ENCODE measurements around the gene ATP7A. TPM values are rescaled to one million over a fixed set of nuclear protein-coding genes. Genes with fewer than 3 reads are reported as not detected.

ATP7A gene
- total RNA-seq, 1 experiment from 2014 or later: 9.4 TPM

Small RNAs within 50 kb of the gene (small RNA-seq; reads per million reads assigned to genes)
- 0 reads per million in 2 experiments for gene RN7SL460P

Other genes starting within 250 kb of the ATP7A start
- 46.0 and 60.4 TPM in 2 replicates for gene ATRX, start 124.5 kb upstream of the ATP7A start, total RNA-seq (2014; rRNA removed; shearing (Covaris generic))
- 90.5 and 95.0 TPM in 2 replicates for gene MAGT1, start 15.3 kb upstream of the ATP7A start, total RNA-seq (2014; rRNA removed; shearing (Covaris generic))
- 562 and 680 TPM in 2 replicates for gene COX7B, start 11.2 kb upstream of the ATP7A start, total RNA-seq (2014; rRNA removed; shearing (Covaris generic))
- 0.22 TPM in 1 of 2 replicates, not detected in the other for gene PGAM4, start 58.9 kb downstream of the ATP7A start, total RNA-seq (2014; rRNA removed; shearing (Covaris generic))
- gene PGK1, start 193.6 kb downstream of the ATP7A start, total RNA-seq (2014; rRNA removed; shearing (Covaris generic)): 874 and 904 TPM in 2 replicates
- gene TAF9B, start 229.0 kb downstream of the ATP7A start, total RNA-seq (2014; rRNA removed; shearing (Covaris generic)): 38.5 and 40.2 TPM in 2 replicates

Data from NCI-H460 (cell line).